ENCODE results near the gene NRXN3. TPM values are rescaled to one million over a fixed set of nuclear protein-coding genes. Genes with fewer than 3 reads are reported as not detected.

NRXN3 gene
- total RNA-seq, 1 experiment from 2014 or later: not detected

DNA sequence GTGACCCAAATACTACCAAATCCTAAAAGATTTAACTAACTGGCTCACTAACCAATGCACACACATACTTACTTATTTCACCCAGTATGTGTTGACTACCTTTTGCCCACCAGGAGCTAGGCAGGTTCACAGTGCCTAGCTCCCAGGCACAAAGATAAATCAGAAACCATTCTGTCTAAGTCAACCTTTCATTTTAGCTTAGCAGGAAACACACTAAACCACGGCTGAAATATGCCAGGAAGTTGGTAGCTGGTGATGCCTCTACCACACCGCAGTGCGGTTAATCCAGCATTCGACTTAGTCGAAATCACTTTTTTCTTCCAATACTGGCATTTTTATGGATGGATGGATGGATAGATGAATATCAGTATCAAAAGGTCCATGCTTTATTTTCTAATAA, 1443.5 kb downstream of the NRXN3 start:
- H2AFZ ChIP-seq (ENCODE audit: low read depth, low read length, poor library complexity, severe bottlenecking): no peak overlapping the region
- H3K9me3 ChIP-seq (ENCODE audit: control insufficient read depth in 1 of 2, insufficient read depth in 1 of 2, low read depth in 1 of 2, low read length in 2 of 2): peaks cover 9 to 11% of the 10 kb centered on the region in 2 experiments; a peak in 2 of 4 replicates
- ChIA-PET RAD21 (ENCODE audit: low non-redundant PET in 1 of 2, low total read pairs in 2 of 2, uncharacterized antibody in 2 of 2, unreplicated experiment in 2 of 2) (no interaction called here), POLR2A (no interaction called here), CTCF (no interaction called here)
- no peak overlapping the region for H3K4me2 ChIP-seq (ENCODE audit: low read length)
- ATAC-seq (no peak), DNase-seq (ENCODE audit: low read depth, low spot score) (no peak)
- no peaks in the 10 kb centered on the region for H4K20me1 ChIP-seq (ENCODE audit: insufficient read depth)
- no peak overlapping the region for H3K4me3 ChIP-seq (replicated peaks in 1 of 2; ENCODE audit: low read depth in 1 of 2, low read length in 2 of 2)
- TF ChIP-seq EZH2 (IDR thresholded peaks at IDR 0.05): no peak
- no peak for TF ChIP-seq ZNF274 (IDR thresholded peaks at IDR 0.05; ENCODE audit: low read depth, low read length)
- no peak for TF ChIP-seq FOSL1 (IDR thresholded peaks at IDR 0.05; ENCODE audit: low read depth)
- TF ChIP-seq, protein P1, sequence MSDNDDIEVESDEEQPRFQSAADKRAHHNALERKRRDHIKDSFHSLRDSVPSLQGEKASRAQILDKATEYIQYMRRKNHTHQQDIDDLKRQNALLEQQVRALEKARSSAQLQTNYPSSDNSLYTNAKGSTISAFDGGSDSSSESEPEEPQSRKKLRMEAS (IDR thresholded peaks at IDR 0.05): no peak
- no peak for TF ChIP-seq ELF1 (IDR thresholded peaks at IDR 0.05; ENCODE audit: borderline replicate concordance, low read depth)
- no peak for TF ChIP-seq EGR1 (IDR thresholded peaks at IDR 0.05; ENCODE audit: low read depth)
- TF ChIP-seq CBX3 (IDR thresholded peaks at IDR 0.05; ENCODE audit: low read depth): no peak
- TF ChIP-seq POLR2AphosphoS5 (IDR thresholded peaks at IDR 0.05; ENCODE audit: low read depth, low read length): no peak
- no peak for TF ChIP-seq POLR2A (IDR thresholded peaks at IDR 0.05; ENCODE audit: borderline replicate concordance, extremely low read depth, insufficient read depth, insufficient read length)
- TF ChIP-seq, protein P2, sequence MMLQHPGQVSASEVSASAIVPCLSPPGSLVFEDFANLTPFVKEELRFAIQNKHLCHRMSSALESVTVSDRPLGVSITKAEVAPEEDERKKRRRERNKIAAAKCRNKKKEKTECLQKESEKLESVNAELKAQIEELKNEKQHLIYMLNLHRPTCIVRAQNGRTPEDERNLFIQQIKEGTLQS (IDR thresholded peaks at IDR 0.05): no peak
- no peak for TF ChIP-seq SP1 (IDR thresholded peaks at IDR 0.05; ENCODE audit: low read depth)
- no peak for TF ChIP-seq SIN3A (IDR thresholded peaks at IDR 0.05; ENCODE audit: low read depth)
- TF ChIP-seq ZFX (IDR thresholded peaks at IDR 0.05): no peak
- TF ChIP-seq, protein P3, sequence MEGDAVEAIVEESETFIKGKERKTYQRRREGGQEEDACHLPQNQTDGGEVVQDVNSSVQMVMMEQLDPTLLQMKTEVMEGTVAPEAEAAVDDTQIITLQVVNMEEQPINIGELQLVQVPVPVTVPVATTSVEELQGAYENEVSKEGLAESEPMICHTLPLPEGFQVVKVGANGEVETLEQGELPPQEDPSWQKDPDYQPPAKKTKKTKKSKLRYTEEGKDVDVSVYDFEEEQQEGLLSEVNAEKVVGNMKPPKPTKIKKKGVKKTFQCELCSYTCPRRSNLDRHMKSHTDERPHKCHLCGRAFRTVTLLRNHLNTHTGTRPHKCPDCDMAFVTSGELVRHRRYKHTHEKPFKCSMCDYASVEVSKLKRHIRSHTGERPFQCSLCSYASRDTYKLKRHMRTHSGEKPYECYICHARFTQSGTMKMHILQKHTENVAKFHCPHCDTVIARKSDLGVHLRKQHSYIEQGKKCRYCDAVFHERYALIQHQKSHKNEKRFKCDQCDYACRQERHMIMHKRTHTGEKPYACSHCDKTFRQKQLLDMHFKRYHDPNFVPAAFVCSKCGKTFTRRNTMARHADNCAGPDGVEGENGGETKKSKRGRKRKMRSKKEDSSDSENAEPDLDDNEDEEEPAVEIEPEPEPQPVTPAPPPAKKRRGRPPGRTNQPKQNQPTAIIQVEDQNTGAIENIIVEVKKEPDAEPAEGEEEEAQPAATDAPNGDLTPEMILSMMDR (IDR thresholded peaks at IDR 0.05 in 2 of 3, conservative IDR thresholded peaks at IDR 0.05 in 1 of 3; ENCODE audit: borderline replicate concordance in 1 of 3, insufficient read depth in 1 of 3, low read depth in 2 of 3, low read length in 2 of 3): no peak
- no peaks in the 10 kb centered on the region for H3K79me2 ChIP-seq (ENCODE audit: insufficient read depth, low read length)
- H3K27me3 ChIP-seq (ENCODE audit: insufficient read depth, low read length): no peaks in the 10 kb centered on the region
- H3K4me1 ChIP-seq (ENCODE audit: control insufficient read depth in 1 of 2, insufficient read depth in 2 of 2, low read length in 2 of 2): no peaks in the 10 kb centered on the region
- intact Hi-C loops (cut with micrococcal nuclease): no loop called here
- no peak overlapping the region for H3K9ac ChIP-seq (ENCODE audit: low read length)
- no peaks in the 10 kb centered on the region for H3K9me2 ChIP-seq (ENCODE audit: insufficient read depth)
- no peaks in the 10 kb centered on the region for H3K36me3 ChIP-seq (ENCODE audit: control insufficient read depth in 1 of 2, insufficient read depth in 2 of 2, low read length in 2 of 2)
- no peak overlapping the region for H3K27ac ChIP-seq (ENCODE audit: low read depth, low read length)
- no TSS peak for BruUV-seq (replicated peaks)

All from HCT116 (cell line).